HFF-Myc (cell line): ENCODE results near the gene PPP1R14D.
A peak's percentile ranks its signal among the peaks of the same experiment; 100 is the strongest.

ENCODE experiments used
- DNase-seq: peaks from one replicate; pipeline ENCODE4 v3.0.0-alpha.2; 2011; ENCODE audit warnings: low read depth; ENCODE audit errors: extremely low read depth
- H3K4me3 ChIP-seq: replicated peaks from 2 replicates; pipeline ENCODE4 v1.5.1; 2011; ENCODE audit warnings: low read depth, mild to moderate bottlenecking, control low read depth, low read length
- TF ChIP-seq, protein P1 (sequence below): IDR thresholded peaks from 2 replicates; pipeline ENCODE4 v1.5.1; 2012; ENCODE audit warnings: mild to moderate bottlenecking, low read depth, low read length, control low read depth; ENCODE audit errors: missing control alignments

PPP1R14D gene

DNA sequence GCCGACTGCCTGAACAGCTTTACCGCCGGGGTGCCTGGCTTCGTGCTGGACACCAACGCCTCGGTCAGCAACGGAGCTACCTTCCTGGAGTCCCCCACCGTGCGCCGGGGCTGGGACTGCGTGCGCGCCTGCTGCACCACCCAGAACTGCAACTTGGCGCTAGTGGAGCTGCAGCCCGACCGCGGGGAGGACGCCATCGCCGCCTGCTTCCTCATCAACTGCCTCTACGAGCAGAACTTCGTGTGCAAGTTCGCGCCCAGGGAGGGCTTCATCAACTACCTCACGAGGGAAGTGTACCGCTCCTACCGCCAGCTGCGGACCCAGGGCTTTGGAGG is 16.2 kb upstream of the PPP1R14D start:
- peak overlapping the region; percentile 32 for H3K4me3 ChIP-seq

DNA sequence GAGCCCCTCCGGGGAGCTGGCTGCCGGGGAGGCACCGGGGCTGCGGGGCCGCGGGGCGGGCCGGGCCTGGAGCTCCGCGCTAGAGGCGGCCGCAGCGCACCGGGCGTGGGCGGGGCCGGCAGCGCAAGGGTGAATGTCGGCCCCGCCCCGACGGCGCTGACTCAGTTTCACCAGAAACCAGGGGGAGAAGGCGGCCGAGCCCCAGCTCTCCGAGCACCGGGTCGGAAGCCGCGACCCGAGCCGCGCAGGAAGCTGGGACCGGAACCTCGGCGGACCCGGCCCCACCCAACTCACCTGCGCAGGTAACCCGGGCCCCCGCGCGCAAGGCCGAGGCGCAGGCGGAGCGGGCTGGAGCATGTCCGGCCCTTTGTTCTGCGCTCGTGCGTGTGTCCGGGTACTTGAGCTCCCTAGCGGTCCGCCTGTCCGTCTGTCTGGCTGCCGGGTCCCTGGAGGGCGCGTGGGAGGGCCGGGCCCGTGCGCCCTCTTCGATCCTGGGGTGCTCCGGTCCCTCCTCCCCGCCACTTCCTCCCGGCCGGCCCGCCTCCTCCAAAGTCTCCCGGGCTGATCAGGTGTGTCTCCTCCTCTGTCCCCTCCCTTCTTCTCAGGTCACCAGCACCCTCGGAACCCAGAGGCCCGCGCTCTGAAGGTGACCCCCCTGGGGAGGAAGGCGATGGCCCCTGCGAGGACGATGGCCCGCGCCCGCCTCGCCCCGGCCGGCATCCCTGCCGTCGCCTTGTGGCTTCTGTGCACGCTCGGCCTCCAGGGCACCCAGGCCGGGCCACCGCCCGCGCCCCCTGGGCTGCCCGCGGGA is 15.6 kb upstream of the PPP1R14D start, which contains the start of gene SPINT1:
Gene SPINT1 (plus strand): TSS at position 164 of the 811 bp plus-strand sequence. CDS start 507 bp downstream, at position 671.
- TF ChIP-seq, protein P1, sequence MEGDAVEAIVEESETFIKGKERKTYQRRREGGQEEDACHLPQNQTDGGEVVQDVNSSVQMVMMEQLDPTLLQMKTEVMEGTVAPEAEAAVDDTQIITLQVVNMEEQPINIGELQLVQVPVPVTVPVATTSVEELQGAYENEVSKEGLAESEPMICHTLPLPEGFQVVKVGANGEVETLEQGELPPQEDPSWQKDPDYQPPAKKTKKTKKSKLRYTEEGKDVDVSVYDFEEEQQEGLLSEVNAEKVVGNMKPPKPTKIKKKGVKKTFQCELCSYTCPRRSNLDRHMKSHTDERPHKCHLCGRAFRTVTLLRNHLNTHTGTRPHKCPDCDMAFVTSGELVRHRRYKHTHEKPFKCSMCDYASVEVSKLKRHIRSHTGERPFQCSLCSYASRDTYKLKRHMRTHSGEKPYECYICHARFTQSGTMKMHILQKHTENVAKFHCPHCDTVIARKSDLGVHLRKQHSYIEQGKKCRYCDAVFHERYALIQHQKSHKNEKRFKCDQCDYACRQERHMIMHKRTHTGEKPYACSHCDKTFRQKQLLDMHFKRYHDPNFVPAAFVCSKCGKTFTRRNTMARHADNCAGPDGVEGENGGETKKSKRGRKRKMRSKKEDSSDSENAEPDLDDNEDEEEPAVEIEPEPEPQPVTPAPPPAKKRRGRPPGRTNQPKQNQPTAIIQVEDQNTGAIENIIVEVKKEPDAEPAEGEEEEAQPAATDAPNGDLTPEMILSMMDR = no peak
- peak within 1 kb of the TSS; percentile 32 for H3K4me3 ChIP-seq
- DNase-seq = no peak

More for the DNA sequence above, 16.2 kb upstream of the PPP1R14D start:
- TF ChIP-seq, protein P1 = no peak
- no peak for DNase-seq

DNA sequence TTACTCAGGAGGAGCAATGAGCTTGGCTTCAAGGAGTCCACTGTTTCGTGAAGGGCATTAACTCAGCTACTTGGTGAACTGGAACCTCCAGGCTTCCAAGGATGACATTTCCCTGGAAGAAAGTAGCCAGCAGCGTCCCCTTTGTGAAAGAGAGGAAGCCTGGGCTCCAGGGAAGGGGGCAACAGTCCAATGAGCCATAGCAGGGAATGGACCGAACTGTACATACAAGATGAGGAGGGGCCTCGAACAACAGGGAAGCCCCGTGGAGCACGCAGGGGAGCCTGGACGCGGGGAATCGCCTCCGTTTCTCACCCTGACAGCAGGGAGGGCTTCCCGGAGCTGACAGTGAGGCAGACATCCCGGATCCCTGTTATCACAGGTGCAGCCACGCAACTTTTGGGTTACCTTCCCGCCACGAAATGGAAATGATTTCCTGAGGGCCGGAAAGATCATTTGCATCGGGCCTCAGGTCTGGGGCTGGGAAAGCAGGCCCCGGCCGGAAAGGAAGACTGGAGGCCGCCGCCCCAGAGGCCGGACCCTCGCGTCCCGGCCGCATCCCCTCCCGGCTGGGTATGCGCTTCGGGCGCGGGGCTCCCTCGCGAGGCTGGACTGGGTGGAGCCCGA is 14.9 kb upstream of the PPP1R14D start:
- H3K4me3 ChIP-seq = peak overlapping the region; percentile 32; the same call in 1 of the 2 replicates
- TF ChIP-seq, protein P1 = no peak
- no peak for DNase-seq

- no peak for DNase-seq
- H3K4me3 ChIP-seq = no peak overlapping the region
- TF ChIP-seq, protein P1 = no peak
Observed at GRCh38 chr15:40841741-40842140, 13.2 kb upstream of the PPP1R14D start.

GRCh38 chr15:40838756-40839155 is 10.2 kb upstream of the PPP1R14D start:
- DNase-seq = no peak
- TF ChIP-seq, protein P1 = no peak
- no peak overlapping the region for H3K4me3 ChIP-seq

DNA sequence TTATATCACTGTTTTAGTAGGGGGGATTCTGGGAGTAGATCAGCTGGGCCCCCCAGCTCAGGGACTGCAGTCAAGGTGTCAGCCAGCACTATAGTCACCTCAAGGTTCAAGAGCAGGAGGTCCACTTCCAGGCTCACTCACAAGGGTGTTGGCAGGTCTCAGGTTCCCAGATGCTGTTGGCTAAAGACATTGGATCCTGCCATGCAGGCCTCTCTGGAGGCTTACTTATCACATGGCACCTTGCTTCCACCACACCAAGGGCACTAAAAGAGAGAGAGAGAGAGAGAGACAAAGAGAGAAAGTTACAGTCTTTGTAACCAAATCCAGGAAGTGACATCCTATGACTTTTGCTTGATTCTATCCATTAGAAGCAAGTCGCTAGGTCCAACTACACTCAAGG is 7.5 kb upstream of the PPP1R14D start:
- H3K4me3 ChIP-seq = no peak overlapping the region
- TF ChIP-seq, protein P1 = no peak
- DNase-seq = no peak
